Occipital lobe (tissue), 2 donors: ENCODE measurements around the gene CTU2. TPM values are rescaled to one million over a fixed set of nuclear protein-coding genes. Genes with fewer than 3 reads are reported as not detected.

ENCODE experiments used
- DNase-seq: peaks from one replicate; lab custom pipeline; 2025; lab: John Stamatoyannopoulos, UW
- total RNA-seq: library from RNA; depleted of rRNA; stranded (reverse); fragments of >200 nt; gene quantifications from one replicate; pipeline ENCODE4 v1.2.3, GENCODE V29; 2014

CTU2 gene
- total RNA-seq, 1 donor from 2014 or later = 15.9 TPM

DNA sequence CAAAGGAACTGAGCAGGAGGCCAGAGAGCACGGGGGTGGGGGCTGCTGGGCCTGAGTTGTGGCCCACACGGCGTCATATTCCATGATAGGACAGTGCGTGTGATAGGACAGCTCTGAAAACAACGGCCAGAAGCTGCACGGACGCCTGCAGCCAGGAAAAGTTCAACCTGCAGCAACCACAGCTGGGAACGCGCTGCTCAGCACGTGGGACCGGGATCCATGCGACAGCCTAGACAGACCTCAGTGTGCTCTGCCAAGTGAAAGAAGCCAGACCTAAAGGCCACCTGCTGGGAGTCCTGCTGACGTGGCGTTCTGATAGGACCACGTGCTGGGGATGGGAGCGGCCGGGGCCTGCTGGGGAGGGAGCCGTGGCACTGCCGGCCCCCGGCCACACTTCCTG is 21.6 kb downstream of the CTU2 start:
- no peak for DNase-seq

DNA sequence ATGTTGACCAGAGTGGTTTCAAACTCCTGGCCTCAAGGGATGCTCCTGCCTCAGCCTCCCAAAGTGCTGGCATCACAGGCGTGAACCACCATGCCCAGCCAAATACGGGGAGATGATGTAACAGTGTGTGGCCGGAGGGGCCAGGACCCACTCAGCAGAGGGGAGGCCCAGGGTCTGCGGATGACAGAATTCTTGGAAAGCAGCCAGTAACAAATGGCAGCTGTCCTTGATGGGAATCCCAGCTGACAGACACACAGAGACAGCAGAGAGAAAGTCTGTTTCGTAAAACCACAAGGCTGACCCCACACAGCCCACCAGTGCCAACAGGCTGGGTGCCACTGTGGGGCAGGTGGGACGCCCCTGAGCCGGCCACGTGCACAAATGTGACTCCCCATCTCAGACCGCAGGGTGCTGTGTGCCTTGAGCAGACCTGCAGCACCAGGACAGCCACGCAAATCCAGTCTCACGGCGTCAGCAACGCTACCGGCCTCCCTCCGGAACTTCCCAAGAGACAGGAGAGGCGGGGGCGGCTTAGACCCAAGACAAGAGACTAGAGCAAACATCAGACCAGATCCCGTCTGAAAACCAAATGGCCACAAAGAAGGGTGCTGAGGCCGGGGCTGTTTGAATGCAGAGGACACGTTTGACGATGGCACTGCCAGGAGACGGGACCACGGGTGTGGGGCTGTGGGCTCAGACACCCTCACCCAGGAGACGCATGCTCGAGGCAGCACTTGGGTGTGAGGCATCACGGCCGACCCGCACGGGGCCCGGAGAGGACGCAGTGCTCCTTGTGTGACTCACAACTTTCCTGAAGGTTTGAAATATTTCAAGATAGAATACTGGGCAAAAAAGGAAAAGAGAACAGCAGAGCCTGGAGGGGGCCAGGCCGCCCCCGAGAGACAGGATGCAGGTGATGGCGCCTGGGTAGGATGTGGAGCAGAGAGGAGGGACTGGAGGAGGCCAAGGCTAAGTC is 24.6 kb downstream of the CTU2 start:
- no peak for DNase-seq

DNA sequence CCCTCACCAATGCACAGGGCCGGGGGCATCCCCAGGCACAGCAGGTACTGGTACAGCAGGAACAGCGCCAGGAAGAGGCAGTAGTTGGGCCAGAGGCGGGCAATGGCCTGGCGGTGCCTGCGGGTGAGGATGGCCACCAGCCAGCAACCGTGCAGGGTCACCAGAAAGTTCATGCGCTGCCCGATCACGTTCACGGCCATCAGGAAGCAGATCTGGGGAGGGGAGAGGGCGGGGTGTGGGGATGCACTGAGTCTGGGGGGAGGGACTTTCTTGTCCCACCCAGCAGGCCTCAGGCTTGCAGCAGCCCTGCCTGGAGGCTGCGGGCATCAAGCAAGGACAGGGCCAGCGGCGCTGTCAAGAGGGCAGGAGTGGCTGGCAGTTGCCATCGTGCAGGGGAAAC is 25.4 kb downstream of the CTU2 start:
- no peak for DNase-seq

DNA sequence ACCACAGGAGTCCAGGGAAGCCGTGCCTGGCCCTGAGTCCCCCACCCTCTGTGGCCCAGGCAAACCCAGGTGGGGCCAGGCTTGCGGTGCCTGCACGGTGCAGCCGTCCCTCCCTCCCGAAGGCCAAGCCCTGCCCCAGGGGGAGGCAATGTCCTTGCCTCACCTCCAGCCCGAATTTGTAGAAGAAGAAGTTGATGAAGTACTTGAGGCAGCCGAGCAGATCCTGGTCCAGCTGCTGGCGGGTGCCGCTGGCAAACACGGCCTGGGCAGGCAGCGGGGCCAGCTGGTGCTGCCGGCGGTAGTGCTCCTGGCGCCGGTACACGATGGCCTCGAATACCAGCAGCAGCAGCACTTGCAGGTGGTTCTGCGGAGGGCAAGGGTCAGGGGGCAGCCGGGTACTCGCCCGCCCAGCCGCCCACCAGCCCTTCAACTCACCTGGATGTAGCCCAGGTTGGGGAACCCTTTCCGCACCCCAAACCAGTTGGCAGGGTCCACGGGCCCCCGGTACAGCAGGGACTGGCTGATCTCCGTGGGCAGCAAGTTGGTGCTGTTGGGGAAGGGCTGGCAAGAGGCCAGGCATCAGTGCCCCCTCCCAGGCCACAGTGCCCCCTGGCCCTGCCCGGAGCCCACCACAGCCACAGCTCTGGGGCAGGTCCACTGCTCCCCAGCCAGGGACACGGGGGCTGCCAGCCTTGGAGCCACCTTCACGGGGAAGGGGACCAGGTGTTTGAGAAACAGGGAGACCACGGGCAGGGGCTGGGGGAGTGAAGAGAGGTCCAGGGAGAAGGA is 26.1 kb downstream of the CTU2 start:
- DNase-seq = no peak

DNA sequence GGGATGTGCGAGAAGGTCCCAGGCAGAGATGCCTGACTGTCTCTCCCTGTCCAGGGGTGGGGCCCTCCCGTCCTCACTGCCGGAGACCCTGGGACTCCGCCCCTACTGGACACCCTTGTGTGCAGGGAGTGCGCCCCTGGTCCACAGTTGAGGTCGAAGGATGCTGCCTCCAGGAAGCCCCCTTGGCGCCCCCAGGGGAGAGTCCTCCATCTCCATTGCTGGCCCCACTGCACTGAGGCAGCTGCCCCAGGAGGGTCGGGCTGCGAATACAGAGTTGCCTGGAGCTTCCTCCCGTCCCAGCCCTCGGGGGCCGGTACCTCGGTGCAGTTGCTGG is 26.6 kb downstream of the CTU2 start:
- no peak for DNase-seq

DNA sequence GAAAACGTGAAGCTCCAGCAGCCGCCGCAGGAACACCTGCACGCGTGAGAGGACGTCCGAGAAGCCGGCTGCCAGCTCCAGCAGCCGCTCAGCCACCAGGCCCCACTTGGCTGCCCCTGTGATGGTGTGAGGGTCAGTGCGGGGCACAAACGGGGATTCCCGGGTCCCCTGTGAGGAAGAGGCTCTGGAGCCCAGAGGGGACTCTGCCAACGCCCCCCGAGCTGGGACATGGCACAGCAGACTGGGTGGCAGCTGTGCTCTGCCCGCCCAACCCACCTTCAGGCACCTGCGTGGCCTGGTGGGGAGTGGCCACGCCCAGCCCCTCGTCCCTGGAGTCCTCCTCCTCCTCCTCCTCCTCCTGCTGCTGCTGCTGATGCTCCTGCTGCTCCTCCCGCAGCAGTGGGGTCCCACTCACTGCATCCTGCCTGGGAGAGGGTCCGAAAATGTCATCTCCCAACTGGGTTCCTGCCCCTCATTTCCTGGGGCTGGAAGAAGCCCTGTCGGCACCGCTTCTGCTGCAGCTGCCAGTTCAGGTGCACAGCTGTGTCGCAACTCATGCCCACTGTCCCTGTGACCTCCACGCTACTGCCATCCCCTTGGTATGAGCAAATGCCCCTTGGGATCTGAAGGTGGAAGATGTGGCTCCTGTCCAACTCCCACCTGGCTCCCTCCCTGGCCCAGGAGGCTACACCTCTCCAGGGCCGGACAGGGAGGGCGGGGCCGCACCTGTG is 27.5 kb downstream of the CTU2 start:
- DNase-seq = no peak

DNA sequence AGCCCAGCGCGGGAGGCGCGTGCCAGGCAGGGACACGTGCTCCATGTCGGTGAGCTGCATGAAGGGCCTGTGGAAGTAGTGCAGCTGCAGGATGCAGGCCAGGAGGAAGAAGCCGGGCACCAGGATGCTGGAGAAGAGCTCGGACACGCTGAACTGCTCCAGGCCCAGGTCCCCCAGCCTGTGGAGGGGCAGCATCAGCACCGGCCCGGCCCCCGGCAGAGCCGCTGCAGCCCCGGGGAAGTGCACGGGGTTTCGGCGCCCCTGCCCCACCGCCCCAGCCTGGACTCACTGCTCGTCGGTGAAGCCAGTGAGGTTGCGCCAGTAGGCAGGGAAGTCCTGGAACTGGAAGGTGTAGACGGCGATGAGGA is 28.0 kb downstream of the CTU2 start:
- DNase-seq = no peak

DNA sequence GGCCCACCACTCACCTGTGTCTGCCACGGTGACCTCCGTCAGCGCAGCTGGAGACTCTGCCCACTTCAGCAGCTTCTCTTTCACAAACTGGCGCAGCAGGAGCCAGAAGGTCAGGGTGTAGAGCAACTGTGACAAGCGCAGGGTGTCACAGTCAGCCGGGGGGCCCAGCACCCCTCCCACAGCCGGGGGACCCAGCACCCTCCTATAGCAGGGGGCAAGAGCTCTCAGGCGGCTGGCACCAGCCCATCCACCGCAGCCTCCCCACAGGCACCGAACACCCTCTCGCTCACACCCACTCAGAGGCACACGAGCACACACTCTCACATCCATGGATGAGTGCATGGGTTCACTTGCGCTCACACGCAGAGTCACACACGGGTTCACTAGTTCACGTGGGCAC is 28.8 kb downstream of the CTU2 start:
- no peak for DNase-seq

DNA sequence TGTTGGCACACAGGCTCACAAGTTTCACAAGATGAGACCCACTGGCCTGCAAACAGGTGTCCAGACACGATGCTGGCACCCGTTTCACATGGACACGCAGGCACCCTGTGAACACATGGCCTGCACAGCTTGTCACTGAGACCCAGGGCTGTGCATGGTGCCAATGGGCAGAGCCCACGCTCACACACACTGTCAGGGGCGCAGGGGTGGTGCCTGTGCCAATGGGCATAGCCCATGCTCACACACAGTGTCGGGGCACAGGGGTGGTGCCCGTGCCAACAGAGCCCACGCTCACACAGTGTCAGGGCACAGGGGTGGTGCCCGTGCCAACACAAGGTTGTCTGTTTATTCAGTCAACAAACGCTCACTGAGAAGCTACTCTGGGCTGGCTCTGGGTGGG is 29.3 kb downstream of the CTU2 start:
- no peak for DNase-seq

DNA sequence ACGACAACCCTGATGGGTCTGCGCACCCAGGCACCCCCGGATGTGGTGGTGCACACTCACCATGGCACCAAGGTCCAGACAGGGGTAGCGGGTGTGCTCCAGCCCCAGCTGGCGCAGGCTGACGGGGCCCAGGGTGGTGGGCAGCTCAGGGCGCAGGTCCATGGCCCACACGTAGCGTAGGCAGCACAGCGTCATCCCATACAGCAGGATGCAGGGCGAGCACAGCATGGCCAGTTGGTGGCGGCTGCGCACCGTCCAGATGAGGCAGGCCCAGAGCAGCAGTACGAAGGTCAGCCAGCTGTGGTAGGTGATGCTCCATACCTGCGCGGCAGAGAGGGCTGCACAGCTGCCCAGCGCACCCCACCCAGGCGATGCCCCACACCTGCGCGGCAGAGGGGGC is 29.8 kb downstream of the CTU2 start:
- DNase-seq = no peak

DNA sequence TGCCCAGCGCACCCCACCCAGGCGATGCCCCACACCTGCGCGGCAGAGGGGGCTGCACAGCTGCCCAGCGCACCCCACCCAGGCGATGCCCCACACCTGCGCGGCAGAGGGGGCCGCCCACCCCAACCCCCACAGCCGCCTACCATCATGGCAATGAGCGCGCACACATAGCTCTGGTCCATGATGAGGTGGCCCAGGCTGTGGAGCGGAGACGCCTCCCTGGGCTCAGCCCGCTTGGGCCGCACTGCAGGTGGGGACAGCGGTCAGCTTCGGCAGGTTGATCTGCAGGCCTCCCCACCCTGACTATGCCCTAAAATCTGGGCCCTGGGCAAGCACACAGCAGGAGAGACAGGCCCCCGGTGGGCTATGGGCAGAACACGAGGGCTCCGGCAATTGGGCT is 30.2 kb downstream of the CTU2 start:
- DNase-seq = no peak

DNA sequence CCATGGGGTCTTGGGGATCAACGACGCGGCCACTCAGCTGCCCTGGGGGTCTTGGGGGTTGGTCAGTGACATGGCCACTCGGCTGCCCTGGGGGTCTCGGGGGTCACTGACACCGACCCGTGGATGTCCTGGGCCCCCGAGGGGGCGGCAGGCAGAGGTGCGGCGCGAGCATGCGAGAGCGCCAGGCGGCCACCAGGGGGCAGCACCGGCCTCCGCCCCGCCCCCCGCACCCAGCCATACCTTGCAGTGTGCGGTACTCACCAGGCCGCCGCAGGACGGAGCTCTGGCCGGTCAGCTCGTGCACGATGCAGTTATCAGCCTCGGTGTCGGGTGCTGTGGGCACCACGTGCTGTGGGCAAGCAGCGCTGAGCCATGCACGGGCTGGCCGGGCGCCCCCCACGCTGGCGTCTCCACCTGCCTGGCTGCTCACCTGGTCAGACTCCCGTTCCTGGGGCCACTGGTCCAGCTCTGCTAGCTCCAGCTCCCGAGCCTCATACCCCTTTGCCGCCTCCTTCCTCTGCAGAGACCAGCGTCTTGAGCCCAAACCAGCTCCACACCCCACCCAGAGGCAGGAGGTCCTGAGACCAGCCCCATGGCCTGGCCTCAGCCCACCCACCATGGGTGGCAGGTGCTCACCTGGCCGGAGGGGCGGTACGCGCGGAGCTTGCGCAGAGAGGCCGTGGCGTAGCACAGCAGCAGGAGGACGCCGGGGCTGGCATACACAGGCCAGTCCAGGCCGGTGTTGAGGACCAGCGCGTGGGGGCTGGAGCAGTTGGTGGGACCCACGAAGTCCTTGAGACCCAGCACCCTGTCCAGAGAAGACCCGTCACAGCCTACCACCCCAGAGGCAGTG is 31.2 kb downstream of the CTU2 start:
- DNase-seq = peak; percentile 38

DNA sequence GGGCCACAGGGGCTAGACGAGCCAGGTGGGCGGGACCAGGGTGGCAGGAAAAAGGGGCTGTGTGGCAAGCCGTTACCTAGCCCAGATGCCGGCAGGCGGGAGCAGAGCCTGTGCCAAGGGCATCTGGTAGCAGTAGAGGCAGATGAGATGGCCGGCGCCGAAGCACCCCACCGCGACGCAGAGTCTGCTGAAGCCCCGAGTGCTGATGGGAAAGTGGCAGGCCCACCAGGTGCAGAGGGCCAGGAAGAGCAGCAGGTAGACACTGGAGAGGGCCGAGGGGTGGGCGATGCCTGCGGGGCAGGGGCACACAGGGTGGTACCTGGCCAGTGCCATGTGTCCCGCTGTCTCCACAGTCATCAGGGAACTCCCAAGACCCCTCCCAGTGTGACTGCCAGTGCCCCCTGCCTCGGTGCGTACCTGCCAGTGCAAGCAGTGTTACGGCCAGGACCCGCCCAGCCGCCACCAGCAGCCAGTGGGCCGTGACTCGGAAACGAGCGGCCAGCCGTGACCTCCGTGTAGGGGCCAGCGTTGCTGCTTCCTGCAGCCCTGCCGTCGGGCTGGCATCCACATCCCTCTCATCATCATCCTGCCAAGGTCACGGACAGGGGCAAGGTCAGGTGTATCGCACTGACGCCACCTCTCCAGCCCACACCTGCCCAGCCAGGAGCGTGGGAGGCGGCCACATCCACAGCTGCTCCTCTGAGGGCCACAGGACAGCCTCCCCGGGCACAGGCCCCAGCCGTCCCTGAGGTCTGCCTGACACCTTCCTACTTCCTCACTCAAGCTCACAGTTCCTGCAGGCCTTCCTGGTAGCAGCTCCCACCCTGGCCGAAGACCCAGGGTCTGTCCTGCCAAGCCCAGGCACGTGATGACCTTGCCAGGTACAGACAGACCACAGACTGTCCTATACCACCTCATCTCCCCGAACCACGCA is 32.1 kb downstream of the CTU2 start:
- no peak for DNase-seq

DNA sequence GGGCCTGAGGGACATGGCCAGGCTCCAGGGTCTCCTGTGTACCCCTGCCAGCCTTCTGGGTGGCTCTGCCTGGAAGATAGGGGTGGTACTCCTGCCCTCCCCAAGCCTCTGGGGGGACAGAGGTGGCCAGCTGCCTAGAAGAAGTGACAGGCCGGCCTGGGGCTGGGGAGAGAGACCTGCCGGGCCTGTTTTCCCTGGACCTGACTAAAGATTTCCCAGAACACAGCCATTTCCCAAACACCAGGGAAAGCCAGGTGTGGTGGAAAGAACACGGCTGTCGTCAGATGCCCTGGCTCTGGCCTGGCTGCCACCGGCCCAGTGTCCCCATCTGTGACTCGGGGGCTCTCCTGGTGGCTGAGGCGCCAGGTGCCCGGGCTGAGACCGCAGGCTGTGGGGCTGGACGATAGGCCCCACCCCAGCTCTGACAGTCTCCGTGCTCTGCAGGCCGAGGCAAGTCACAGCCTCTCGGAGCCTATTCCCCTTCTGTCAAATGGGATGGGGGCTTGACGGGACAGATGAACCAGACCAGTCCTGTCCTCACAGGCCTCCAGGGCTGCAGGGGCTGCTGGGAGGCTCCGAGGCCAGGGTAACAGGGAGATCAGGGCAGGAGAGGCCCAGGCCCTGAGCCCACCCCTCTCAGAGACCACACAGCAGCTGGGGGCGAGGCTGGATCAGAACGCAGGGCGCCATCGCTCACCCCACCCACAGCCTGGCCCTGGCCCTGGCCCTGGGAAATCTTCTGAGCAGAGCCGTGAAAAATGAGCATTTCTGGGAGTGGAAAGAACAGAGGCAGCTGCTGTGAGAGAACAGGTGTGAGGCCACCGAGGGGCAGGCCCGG is 33.1 kb downstream of the CTU2 start:
- no peak for DNase-seq

DNA sequence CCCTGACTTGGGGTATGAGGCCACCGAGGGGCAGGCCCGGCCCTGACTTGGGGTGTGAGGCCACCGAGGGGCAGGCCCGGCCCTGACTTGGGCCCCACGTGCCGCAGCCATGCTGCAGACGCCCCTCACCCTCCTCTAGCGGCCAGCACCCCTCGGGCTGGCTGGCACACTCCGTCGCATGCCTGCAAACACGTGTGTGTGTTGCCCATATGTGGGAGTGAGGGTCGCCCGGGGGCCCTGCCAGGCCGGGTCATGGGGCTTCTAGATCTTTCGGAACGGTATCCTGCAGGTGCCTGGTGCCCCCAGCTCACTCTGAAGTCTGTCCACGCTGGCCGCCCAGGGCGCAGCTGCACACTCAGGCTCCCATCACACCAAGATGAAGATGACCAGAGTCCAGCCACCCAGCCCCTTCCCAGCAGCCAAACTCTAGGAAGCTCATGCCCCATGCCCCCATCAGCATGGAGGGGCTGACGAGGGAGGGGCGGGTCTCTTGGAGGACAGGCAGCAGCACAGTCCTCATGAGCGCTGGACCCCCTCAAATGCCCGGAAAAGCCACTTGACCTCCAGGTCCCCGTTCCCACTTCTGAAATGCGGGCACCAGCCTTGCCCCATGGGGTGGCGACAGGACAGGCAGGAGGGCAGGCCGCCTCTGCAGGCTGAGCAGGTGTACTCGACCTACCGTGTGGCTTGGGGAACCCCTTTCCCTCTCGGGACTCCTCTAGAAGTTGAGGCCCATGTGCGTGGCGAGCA is 33.8 kb downstream of the CTU2 start:
- DNase-seq = no peak

DNA sequence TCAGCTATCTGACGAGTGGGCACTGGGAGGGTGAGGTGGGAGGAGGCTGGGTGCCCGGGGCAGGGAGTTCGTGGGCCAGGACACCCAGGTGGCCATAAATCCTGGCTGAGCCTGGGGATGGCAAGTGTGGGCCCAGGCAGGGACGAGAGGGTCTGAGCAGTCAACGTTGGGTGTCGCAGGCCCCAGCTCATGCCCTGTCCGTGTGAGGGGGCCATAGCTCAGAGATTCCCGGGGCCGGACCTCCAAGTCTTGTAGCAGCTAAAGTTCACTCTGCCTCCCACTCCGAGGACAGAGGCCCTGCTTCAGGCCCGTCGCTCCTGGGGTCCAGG is 34.4 kb downstream of the CTU2 start:
- DNase-seq = no peak

DNA sequence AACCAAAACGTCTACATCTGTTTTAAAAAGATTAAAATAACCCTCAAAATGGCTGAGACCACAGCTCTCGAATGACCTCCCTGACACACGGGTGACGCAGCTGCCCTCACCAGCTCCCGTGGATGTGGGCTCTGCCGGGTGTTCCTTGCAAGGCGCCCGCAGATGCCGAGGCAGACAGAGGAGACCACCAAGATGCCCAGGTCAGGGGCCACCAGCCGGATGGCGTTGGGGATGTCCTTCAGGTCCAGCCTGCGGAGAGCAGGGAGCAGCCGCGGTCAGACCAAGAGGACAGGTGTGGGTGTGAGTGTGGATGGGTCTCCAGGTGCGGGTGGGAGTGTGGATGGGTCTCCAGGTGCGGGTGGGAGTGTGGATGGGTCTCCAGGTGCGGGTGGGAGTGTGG is 35.1 kb downstream of the CTU2 start:
- no peak for DNase-seq

DNA sequence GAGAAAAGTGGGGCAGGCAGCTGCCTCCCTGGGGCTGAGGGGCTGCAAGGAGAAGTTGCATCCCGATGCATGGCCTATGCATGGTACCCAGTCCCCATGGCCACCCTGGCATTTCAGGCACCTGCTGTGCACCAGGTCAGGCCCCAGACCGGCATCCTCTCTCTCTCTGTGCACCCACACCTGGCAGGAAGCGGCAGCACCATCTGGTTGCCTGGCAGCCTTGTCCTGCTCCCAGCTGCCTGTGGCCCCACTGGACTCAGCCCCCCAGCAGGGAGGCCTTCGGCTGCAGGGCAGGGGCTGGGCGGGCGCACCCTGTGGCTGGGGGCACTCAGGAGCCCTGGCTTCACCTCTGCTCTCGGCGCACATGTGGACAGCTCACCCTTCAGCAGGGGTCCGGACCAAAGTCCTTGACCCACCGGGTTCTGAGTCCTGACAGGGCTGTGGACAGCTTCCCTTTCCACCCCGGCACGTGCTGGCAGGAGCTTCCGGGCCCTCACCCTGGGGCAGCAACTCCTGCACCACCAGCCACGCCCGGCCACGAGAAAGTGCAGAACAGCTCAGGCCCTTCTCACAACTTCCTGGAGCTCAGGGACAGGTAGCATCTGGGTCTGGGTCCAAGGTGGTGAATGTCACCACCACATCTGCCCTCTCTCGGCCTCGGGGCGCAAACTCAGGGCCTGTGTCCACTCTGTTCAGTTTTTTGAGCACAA is 36.7 kb downstream of the CTU2 start:
- DNase-seq = no peak
